Neural progenitor cell (in vitro differentiated cells): Measurements from ENCODE around the gene DCUN1D3. TPM values are rescaled to one million over a fixed set of nuclear protein-coding genes. Genes with fewer than 3 reads are reported as not detected.

ENCODE experiments used
- DNase-seq: peaks from one replicate; pipeline ENCODE4 v3.0.0-alpha.2; 2016; ENCODE audit warnings: low spot score
- H2AFZ ChIP-seq: fragments of 200-600 bp; sonication (generic); replicated peaks from 2 replicates; pipeline ENCODE4 v1.6.1; 2016; ENCODE audit warnings: antibody characterized with exemption
- H3F3A ChIP-seq: fragments of 200-600 bp; sonication (generic); 2 replicates; pipeline ENCODE4 v1.6.1; 2016; ENCODE audit warnings: antibody characterized with exemption, low read depth
- H3K27ac ChIP-seq: fragments of 200-600 bp; sonication (generic); 2 replicates; pipeline ENCODE4 v1.5.1; 2016; ENCODE audit warnings: mild to moderate bottlenecking
- H3K27me3 ChIP-seq: fragments of 200-600 bp; sonication (generic); 2 replicates; pipeline ENCODE4 v1.6.1; 2016; ENCODE audit warnings: mild to moderate bottlenecking, moderate library complexity
- H3K36me3 ChIP-seq: fragments of 200-600 bp; sonication (generic); 2 replicates; pipeline ENCODE4 v1.5.1; 2016
- H3K4me1 ChIP-seq: fragments of 200-600 bp; sonication (generic); 2 replicates; pipeline ENCODE4 v1.6.1; 2016; ENCODE audit warnings: mixed run types
- H3K4me2 ChIP-seq: fragments of 200-600 bp; sonication (generic); 2 replicates; pipeline ENCODE4 v1.6.1; 2016
- H3K4me3 ChIP-seq: fragments of 200-600 bp; sonication (generic); 2 replicates; pipeline ENCODE4 v1.5.1; 2016
- H3K79me2 ChIP-seq: fragments of 200-600 bp; sonication (generic); 2 replicates; pipeline ENCODE4 v1.6.1; 2016; ENCODE audit warnings: low read depth
- H3K9ac ChIP-seq: fragments of 200-600 bp; sonication (generic); 2 replicates; pipeline ENCODE4 v1.6.1; 2016
- H3K9me3 ChIP-seq: fragments of 200-600 bp; sonication (generic); 2 replicates; pipeline ENCODE4 v1.5.1; 2016; ENCODE audit warnings: low read depth
- H4K20me1 ChIP-seq: fragments of 200-600 bp; sonication (generic); 2 replicates; pipeline ENCODE4 v1.6.1; 2016; ENCODE audit warnings: low read depth
- H3K27ac Mint-ChIP-seq: 3 replicates; pipeline ENCODE4 v1.8.0; 2021; ENCODE audit warnings: mixed read lengths
- H3K27me3 Mint-ChIP-seq: 2 replicates; pipeline ENCODE4 v1.8.0; 2022; ENCODE audit warnings: low read depth, mild to moderate bottlenecking, inconsistent platforms, moderate library complexity, mixed read lengths; ENCODE audit not compliant: insufficient read depth
- H3K36me3 Mint-ChIP-seq: 3 replicates; pipeline ENCODE4 v1.8.0; 2021; ENCODE audit warnings: mixed read lengths
- H3K4me1 Mint-ChIP-seq: 3 replicates; pipeline ENCODE4 v1.8.0; 2021; ENCODE audit warnings: mixed read lengths
- H3K4me3 Mint-ChIP-seq: 3 replicates; pipeline ENCODE4 v1.8.0; 2021; ENCODE audit warnings: mild to moderate bottlenecking, moderate library complexity, mixed read lengths
- H3K9me3 Mint-ChIP-seq: 3 replicates; pipeline ENCODE4 v1.8.0; 2020; ENCODE audit warnings: mixed read lengths
- CTCF ChIP-seq: fragments of 200-600 bp; sonication (generic); IDR thresholded peaks from 2 replicates; pipeline ENCODE4 v1.5.1; 2017; ENCODE audit warnings: antibody characterized with exemption, mild to moderate bottlenecking
- EZH2 ChIP-seq: fragments of 200-600 bp; sonication (generic); IDR thresholded peaks from 2 replicates; pipeline ENCODE4 v1.6.1; 2017; ENCODE audit warnings: antibody characterized with exemption, mild to moderate bottlenecking, moderate library complexity
- EZH2phosphoT487 ChIP-seq: fragments of 200-600 bp; sonication (generic); IDR thresholded peaks from 2 replicates; pipeline ENCODE4 v1.6.1; 2017; ENCODE audit warnings: antibody characterized with exemption
- total RNA-seq: library from RNA; depleted of rRNA; stranded (reverse); fragments of >200 nt; gene quantifications from 2 replicates; pipeline ENCODE4 v1.2.3, GENCODE V29; 2015; ENCODE audit warnings: low replicate concordance

DCUN1D3 gene
- total RNA-seq, 1 donor from 2014 or later: 18.2 TPM

GRCh38 chr16:20871941-20872815, 28.0 kb downstream of the DCUN1D3 start:
- Histone ChIP-seq H3K9ac (no peak overlapping the region), H2AFZ (no peak overlapping the region), H3K4me2 (no peak overlapping the region), H3K27me3 (no peaks in the 10 kb centered on the region), H3K36me3 (no peaks in the 10 kb centered on the region), H3K4me3 (no peak overlapping the region), H3F3A (peaks cover 10% of the 10 kb centered on the region), H3K27ac (no peak overlapping the region), H3K9me3 (no peaks in the 10 kb centered on the region), H4K20me1 (peaks cover 26% of the 10 kb centered on the region), H3K4me1 (peaks cover 11% of the 10 kb centered on the region), H3K79me2 (peaks cover 75% of the 10 kb centered on the region)
- H3K36me3 Mint-ChIP-seq: no peaks in the 10 kb centered on the region
- no peaks in the 10 kb centered on the region for H3K9me3 Mint-ChIP-seq
- no peaks in the 10 kb centered on the region for H3K27me3 Mint-ChIP-seq
- no peak overlapping the region for H3K4me3 Mint-ChIP-seq
- H3K27ac Mint-ChIP-seq: no peak overlapping the region
- H3K4me1 Mint-ChIP-seq: peaks cover 5% of the 10 kb centered on the region
- TF ChIP-seq EZH2: no peak
- no peak for TF ChIP-seq CTCF
- no peak for TF ChIP-seq EZH2phosphoT487
- DNase-seq: no peak

- Histone ChIP-seq H3K9me3 (no peaks in the 10 kb centered on the region), H3F3A (peaks cover 16% of the 10 kb centered on the region), H3K4me3 (no peak overlapping the region), H3K27me3 (no peaks in the 10 kb centered on the region), H3K79me2 (peaks cover 75% of the 10 kb centered on the region), H3K4me2 (no peak overlapping the region), H3K27ac (no peak overlapping the region), H3K4me1 (peaks cover 18% of the 10 kb centered on the region), H3K9ac (no peak overlapping the region), H2AFZ (no peak overlapping the region), H3K36me3 (no peaks in the 10 kb centered on the region), H4K20me1 (peaks cover 31% of the 10 kb centered on the region)
- Mint-ChIP-seq H3K4me3 (no peak overlapping the region), H3K27ac (no peak overlapping the region), H3K9me3 (no peaks in the 10 kb centered on the region), H3K36me3 (no peaks in the 10 kb centered on the region), H3K4me1 (peaks cover 14% of the 10 kb centered on the region), H3K27me3 (no peaks in the 10 kb centered on the region)
- DNase-seq: no peak
- TF ChIP-seq EZH2 (no peak), EZH2phosphoT487 (no peak), CTCF (no peak)
Observed at GRCh38 chr16:20871258-20871657, 28.9 kb downstream of the DCUN1D3 start.

- peaks cover 28% of the 10 kb centered on the region for H3K4me1 ChIP-seq
Observed at GRCh38 chr16:20870122-20870820, 29.9 kb downstream of the DCUN1D3 start.

More at GRCh38 chr16:20870122-20870820, 29.9 kb downstream of the DCUN1D3 start:
- H3K4me3 ChIP-seq: no peak overlapping the region
- no peaks in the 10 kb centered on the region for H3K9me3 ChIP-seq
- no peak for DNase-seq
- no peak overlapping the region for H3K27ac ChIP-seq
- no peak overlapping the region for H2AFZ ChIP-seq
- H3K4me2 ChIP-seq: no peak overlapping the region
- TF ChIP-seq EZH2 (no peak), CTCF (no peak), EZH2phosphoT487 (no peak)
- Mint-ChIP-seq H3K4me3 (no peak overlapping the region), H3K4me1 (peaks cover 24% of the 10 kb centered on the region), H3K27me3 (no peaks in the 10 kb centered on the region), H3K36me3 (no peaks in the 10 kb centered on the region), H3K9me3 (no peaks in the 10 kb centered on the region), H3K27ac (no peak overlapping the region)
- H3K36me3 ChIP-seq: no peaks in the 10 kb centered on the region
- H3K9ac ChIP-seq: no peak overlapping the region
- H3K79me2 ChIP-seq: peaks cover 70% of the 10 kb centered on the region
- H3F3A ChIP-seq: peaks cover 25% of the 10 kb centered on the region
- peaks cover 31% of the 10 kb centered on the region for H4K20me1 ChIP-seq
- H3K27me3 ChIP-seq: no peaks in the 10 kb centered on the region
